Activated CD8-positive, alpha-beta memory T cell treated with anti-CD3 and anti-CD28 coated beads, Interleukin-2, amount 50 U/mL, for 24 hours (primary cell): ENCODE measurements around the gene FAM151B.

Source experiments
- DNase-seq: peaks from one replicate; pipeline ENCODE4 v3.0.0-alpha.2; 2020; ENCODE audit errors: extremely low read depth

The FAM151B gene

GRCh38 chr5:80588858-80589540, 101.1 kb downstream of the FAM151B start:
- no peak for DNase-seq

- DNase-seq, result no peak
Observed at GRCh38 chr5:80590766-80591165, 102.9 kb downstream of the FAM151B start.

GRCh38 chr5:80591352-80591751, 103.5 kb downstream of the FAM151B start:
- no peak for DNase-seq

- DNase-seq, result no peak
Observed at GRCh38 chr5:80592105-80592504, 104.2 kb downstream of the FAM151B start.
